Loucy (cell line): ENCODE data around the gene TMEM52.

Experiments used
- H2AFZ ChIP-seq: fragments of 200-600 bp; sonication (generic); 2 replicates; pipeline ENCODE4 v1.6.0; 2016; ENCODE audit warnings: antibody characterized with exemption, mild to moderate bottlenecking, low read length, moderate library complexity
- H3F3A ChIP-seq: fragments of 200-600 bp; 2 replicates; pipeline ENCODE4 v1.6.0; 2016; ENCODE audit warnings: antibody characterized with exemption, low read depth, mild to moderate bottlenecking
- H3K27me3 ChIP-seq: fragments of 200-600 bp; sonication (generic); 2 replicates; pipeline ENCODE4 v1.6.1; 2014; ENCODE audit warnings: low read length, mild to moderate bottlenecking; ENCODE audit not compliant: insufficient read depth, poor library complexity, severe bottlenecking
- H3K36me3 ChIP-seq: fragments of 200-600 bp; sonication (generic); 2 replicates; pipeline ENCODE4 v1.6.1; 2016; ENCODE audit warnings: low read length; ENCODE audit not compliant: insufficient read depth
- H3K4me1 ChIP-seq: fragments of 200-600 bp; sonication (generic); 2 replicates; pipeline ENCODE4 v1.5.1; 2014; ENCODE audit warnings: low read length, mild to moderate bottlenecking; ENCODE audit not compliant: insufficient read depth, poor library complexity, severe bottlenecking
- H3K4me2 ChIP-seq: fragments of 200-600 bp; sonication (generic); 2 replicates; pipeline ENCODE4 v1.6.0; 2014; ENCODE audit warnings: antibody characterized with exemption, low read length, low read depth, mild to moderate bottlenecking; ENCODE audit not compliant: poor library complexity, severe bottlenecking
- H3K4me3 ChIP-seq: fragments of 200-600 bp; sonication (generic); 2 replicates; pipeline ENCODE4 v1.5.1; 2014; ENCODE audit warnings: low read length, mild to moderate bottlenecking, mixed read lengths; ENCODE audit not compliant: poor library complexity, severe bottlenecking
- H3K79me2 ChIP-seq: fragments of 200-600 bp; sonication (generic); 2 replicates; pipeline ENCODE4 v1.6.1; 2014; ENCODE audit warnings: low read length; ENCODE audit not compliant: insufficient read depth
- H3K9ac ChIP-seq: fragments of 200-600 bp; sonication (generic); 2 replicates; pipeline ENCODE4 v1.6.0; 2014; ENCODE audit warnings: mild to moderate bottlenecking, low read depth, low read length, moderate library complexity; ENCODE audit not compliant: poor library complexity, severe bottlenecking
- H3K9me2 ChIP-seq: fragments of 200-600 bp; sonication (generic); replicated peaks from 2 replicates; pipeline ENCODE4 v1.6.1; 2016; ENCODE audit warnings: low read depth, low read length, mixed read lengths
- H3K9me3 ChIP-seq: fragments of 200-600 bp; sonication (generic); 2 replicates; pipeline ENCODE4 v1.6.1; 2014; ENCODE audit warnings: mild to moderate bottlenecking, antibody characterized with exemption, low read length, low read depth; ENCODE audit not compliant: insufficient read depth
- H4K20me1 ChIP-seq: fragments of 200-600 bp; sonication (generic); 2 replicates; pipeline ENCODE4 v1.6.0; 2014; ENCODE audit warnings: antibody characterized with exemption, low read length, mild to moderate bottlenecking; ENCODE audit not compliant: insufficient read depth, poor library complexity, severe bottlenecking
- CTCF ChIP-seq: fragments of 200-600 bp; sonication (generic); conservative IDR thresholded peaks from 2 replicates; pipeline ENCODE4 v1.5.1; 2014; ENCODE audit warnings: mild to moderate bottlenecking, antibody characterized with exemption, low read length
- EZH2phosphoT487 ChIP-seq: fragments of 200-600 bp; IDR thresholded peaks from 2 replicates; pipeline ENCODE4 v1.6.1; 2018; ENCODE audit warnings: antibody characterized with exemption, mild to moderate bottlenecking, moderate library complexity, borderline replicate concordance

The TMEM52 gene

GRCh38 chr1:1910033-1910465, 9.0 kb downstream of the TMEM52 start:
- no peak for TF ChIP-seq CTCF
- no peak for TF ChIP-seq EZH2phosphoT487
- H3K36me3 ChIP-seq, result no peaks in the 10 kb centered on the region
- H2AFZ ChIP-seq, result no peak overlapping the region
- no peaks in the 10 kb centered on the region for H3K79me2 ChIP-seq
- H3K9me3 ChIP-seq, result no peaks in the 10 kb centered on the region
- no peaks in the 10 kb centered on the region for H3K9me2 ChIP-seq
- H3K4me1 ChIP-seq, result peaks cover 5% of the 10 kb centered on the region
- no peak overlapping the region for H3K4me3 ChIP-seq
- H3K27me3 ChIP-seq, result no peaks in the 10 kb centered on the region
- no peaks in the 10 kb centered on the region for H4K20me1 ChIP-seq
- H3K4me2 ChIP-seq, result peak overlapping the region; percentile 69
- peak overlapping the region; percentile 54 for H3K9ac ChIP-seq
- no peaks in the 10 kb centered on the region for H3F3A ChIP-seq

GRCh38 chr1:1908506-1908791, 10.6 kb downstream of the TMEM52 start:
- peak overlapping the region; percentile 60; the same call in 1 of the 2 replicates for H2AFZ ChIP-seq
- peak overlapping the region; percentile 73 for H3K9ac ChIP-seq

GRCh38 chr1:1907098-1907736, 11.9 kb downstream of the TMEM52 start:
- Histone ChIP-seq H3K4me2 (no peak overlapping the region), H3K4me1 (peaks cover 5% of the 10 kb centered on the region), H3K36me3 (no peaks in the 10 kb centered on the region), H3K9me3 (no peaks in the 10 kb centered on the region), H3K9ac (peak overlapping the region; percentile 58), H3K9me2 (no peaks in the 10 kb centered on the region), H4K20me1 (no peaks in the 10 kb centered on the region), H3F3A (no peaks in the 10 kb centered on the region), H3K27me3 (no peaks in the 10 kb centered on the region), H3K4me3 (no peak overlapping the region), H2AFZ (no peak overlapping the region), H3K79me2 (no peaks in the 10 kb centered on the region)
- TF ChIP-seq CTCF, result no peak
- TF ChIP-seq EZH2phosphoT487, result no peak

More at GRCh38 chr1:1908506-1908791, 10.6 kb downstream of the TMEM52 start:
- Histone ChIP-seq H3K4me2 (peak overlapping the region; percentile 64), H3F3A (no peaks in the 10 kb centered on the region), H4K20me1 (no peaks in the 10 kb centered on the region), H3K79me2 (no peaks in the 10 kb centered on the region), H3K9me3 (no peaks in the 10 kb centered on the region), H3K36me3 (no peaks in the 10 kb centered on the region), H3K4me1 (peaks cover 5% of the 10 kb centered on the region), H3K9me2 (no peaks in the 10 kb centered on the region), H3K4me3 (peak overlapping the region; percentile 74), H3K27me3 (no peaks in the 10 kb centered on the region)
- TF ChIP-seq CTCF (no peak), EZH2phosphoT487 (no peak)
